Hypothalamus (tissue), 51 donors: ENCODE results near the gene GEN1.
A peak's percentile ranks its signal among the peaks of the same experiment; 100 is the strongest.
"Not testable (repeated sequence)": the region's sequence is repeated elsewhere in the genome, so short reads cannot be mapped to it uniquely, and the experiment has no call there.

Experiments used
- DNase-seq, 51 donors: peaks; one replicate each; lab custom pipeline; 2025; lab: John Stamatoyannopoulos, UW

Gene GEN1

DNA sequence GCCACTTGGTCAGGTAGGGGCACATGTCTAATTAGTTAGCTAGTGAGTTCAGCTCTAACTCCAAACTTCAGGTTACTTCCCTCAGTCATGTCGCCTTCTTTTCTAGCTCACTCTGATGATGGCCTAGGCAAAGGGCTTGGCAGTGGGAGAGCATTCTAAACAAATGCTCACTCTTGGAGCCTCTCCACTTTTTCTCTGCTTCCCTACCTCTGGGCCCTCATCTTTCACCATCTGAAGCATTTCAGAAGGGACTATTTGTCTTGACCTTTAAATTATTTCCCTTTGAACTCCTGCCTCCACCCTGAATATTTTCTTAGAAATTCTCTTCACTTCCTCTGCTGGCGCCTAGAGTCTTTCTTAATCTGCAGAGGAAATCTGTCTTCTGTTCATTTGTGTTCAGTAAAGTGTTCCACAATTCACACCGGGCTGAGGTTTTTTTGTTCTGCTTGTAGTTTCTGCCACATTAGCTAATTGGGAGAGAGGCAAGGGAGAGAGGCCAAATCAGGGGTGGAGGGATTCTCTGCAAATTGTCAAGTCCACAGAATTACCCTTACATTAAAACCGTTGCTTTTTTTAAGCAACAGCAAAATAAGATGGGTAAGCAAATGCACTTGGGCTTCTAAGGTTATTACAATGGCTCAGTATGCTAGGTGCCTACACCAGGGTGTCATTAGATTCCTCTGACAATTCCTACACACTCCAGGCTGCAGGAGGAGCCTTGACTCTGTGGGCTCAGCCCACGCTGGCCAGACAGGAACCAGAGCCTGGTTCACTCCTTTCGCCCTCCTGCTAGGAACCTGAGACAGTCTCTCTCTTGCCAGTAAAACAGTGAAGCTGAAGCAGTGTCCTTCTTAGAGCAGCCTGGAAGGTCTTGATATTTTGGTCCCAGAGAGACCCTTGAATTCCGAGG, 67.9 kb downstream of the GEN1 start:
- DNase-seq: no peak

- no peak for DNase-seq
These were observed 68.6 kb downstream of the GEN1 start for GRCh38 chr2:17822445-17823117.

- not testable (repeated sequence) for DNase-seq
These were observed 69.7 kb downstream of the GEN1 start for GRCh38 chr2:17823646-17824045.

DNA sequence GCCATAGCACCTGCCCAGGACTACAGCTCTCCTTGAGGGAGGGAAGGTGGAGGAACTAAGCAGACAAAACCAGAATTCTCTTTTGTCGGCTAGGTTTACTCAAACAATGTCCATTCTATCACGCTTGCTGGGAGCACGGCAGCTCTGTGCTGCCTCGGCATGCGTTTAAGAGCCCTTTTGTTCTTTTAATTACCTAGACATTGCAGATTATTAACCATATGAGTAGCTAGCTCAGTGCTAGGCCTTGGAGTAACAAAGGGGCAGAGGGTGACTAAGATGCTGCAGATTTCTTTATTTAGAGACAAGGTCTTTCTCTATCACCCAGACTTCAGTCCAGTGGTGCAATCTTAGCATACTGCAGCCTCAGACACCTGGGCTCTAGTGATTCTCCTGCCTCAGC, 73.4 kb downstream of the GEN1 start:
- DNase-seq: no peak

GRCh38 chr2:17827785-17828184, 73.8 kb downstream of the GEN1 start:
- DNase-seq: no peak

DNA sequence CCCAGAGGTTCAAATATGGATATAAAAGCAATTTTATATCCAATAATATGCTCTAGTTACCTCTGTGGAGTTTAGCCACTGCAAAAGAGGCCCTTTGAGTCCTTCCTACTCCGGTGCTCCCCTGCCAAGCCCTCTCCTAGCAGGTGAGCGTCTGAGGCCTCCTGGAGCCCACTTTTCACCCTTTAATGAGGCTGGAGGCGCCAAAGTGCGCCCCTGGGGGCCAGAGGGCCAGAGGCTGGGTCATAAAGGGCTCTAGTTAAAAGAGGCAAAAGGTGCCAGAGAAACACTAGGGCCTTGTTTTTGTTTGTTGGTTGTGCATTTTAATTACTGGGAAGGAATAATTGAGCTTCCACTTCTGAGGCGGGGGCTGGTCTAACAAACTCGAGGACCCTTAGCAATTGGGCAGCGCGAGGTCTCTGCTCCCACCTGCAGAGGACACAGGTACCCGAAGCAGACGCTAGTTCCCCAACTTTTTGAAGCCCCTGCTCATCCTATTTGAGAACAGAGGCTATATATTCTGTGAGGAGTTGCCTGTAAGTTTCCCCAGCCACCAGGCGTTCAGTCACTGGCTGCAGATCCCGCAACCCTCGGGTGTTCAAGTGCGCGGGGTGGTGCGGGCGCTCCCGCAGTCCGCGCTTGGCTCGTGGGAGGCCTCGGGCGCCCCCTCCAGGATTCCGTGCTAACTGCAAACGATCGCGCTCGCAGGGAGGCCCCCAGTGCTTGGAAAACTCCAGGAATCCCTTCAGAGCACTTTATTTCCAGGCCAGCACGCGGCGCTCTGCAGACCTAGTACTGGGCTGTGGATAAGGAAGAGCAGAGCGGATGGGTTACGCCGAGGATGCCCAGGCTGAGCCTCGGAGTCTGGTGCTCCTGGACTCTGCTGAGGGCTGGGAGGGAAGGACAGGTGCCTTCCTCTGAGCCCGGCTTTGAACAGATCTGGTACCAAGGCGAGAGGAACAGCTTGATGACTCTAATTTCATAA, 76.4 kb downstream of the GEN1 start:
- peak in 48 of 51 donors; percentile 7 to 81 (median 43) for DNase-seq

GRCh38 chr2:17835516-17835915, 81.6 kb downstream of the GEN1 start:
- no peak for DNase-seq
